Lung microvascular endothelial cell (primary cell): ENCODE data around the gene FHL3. TPM values are rescaled to one million over a fixed set of nuclear protein-coding genes. Genes with fewer than 3 reads are reported as not detected.
"Not testable (repeated sequence)": the region's sequence is repeated elsewhere in the genome, so short reads cannot be mapped to it uniquely, and the experiment has no call there.

Experiments used
- DNase-seq, 2 donors: peaks; one replicate each; pipeline versions ENCODE4 v3.0.0 to v3.0.0-alpha.2; 2010; ENCODE audit warnings: low read depth in 2 of 2
- total RNA-seq: library from RNA; depleted of rRNA; stranded (reverse); fragments of >200 nt; gene quantifications from 2 replicates; pipeline ENCODE4 v1.2.1, GENCODE V29; 2014

The FHL3 gene
- total RNA-seq, 1 donor from 2014 or later, result 7.7 TPM

GRCh38 chr1:38037221-38037939 is 32.1 kb upstream of the FHL3 start:
- DNase-seq, result peak; percentile 44 to 46

- no peak for DNase-seq
These were observed 29.6 kb upstream of the FHL3 start for GRCh38 chr1:38034871-38035270.

GRCh38 chr1:38032992-38033391 is 27.7 kb upstream of the FHL3 start:
- not testable (repeated sequence) for DNase-seq

GRCh38 chr1:38031513-38031866 is 26.2 kb upstream of the FHL3 start:
- no peak for DNase-seq

GRCh38 chr1:38030596-38031512 is 25.5 kb upstream of the FHL3 start:
- DNase-seq, result no peak

- DNase-seq, result peak in 1 of 2 donors; percentile 73
These were observed 24.6 kb upstream of the FHL3 start for GRCh38 chr1:38029685-38030511.

GRCh38 chr1:38029081-38029681 is 23.9 kb upstream of the FHL3 start:
- no peak for DNase-seq

- no peak for DNase-seq
These were observed 23.4 kb upstream of the FHL3 start for GRCh38 chr1:38028671-38029070.

GRCh38 chr1:38028105-38028591 is 22.8 kb upstream of the FHL3 start:
- DNase-seq, result no peak

- DNase-seq, result no peak
These were observed 22.1 kb upstream of the FHL3 start for GRCh38 chr1:38027201-38028104.

- peak; percentile 58 to 73 for DNase-seq
These were observed 21.4 kb upstream of the FHL3 start for GRCh38 chr1:38026592-38027200.

GRCh38 chr1:38025664-38026063 is 20.4 kb upstream of the FHL3 start:
- no peak for DNase-seq

- peak in 1 of 2 donors; percentile 35 for DNase-seq
These were observed 19.9 kb upstream of the FHL3 start for GRCh38 chr1:38025233-38025632.

GRCh38 chr1:38022810-38023209 is 17.5 kb upstream of the FHL3 start:
- DNase-seq, result no peak

GRCh38 chr1:38021969-38022368 is 16.7 kb upstream of the FHL3 start:
- DNase-seq, result no peak

GRCh38 chr1:38020396-38020795 is 15.1 kb upstream of the FHL3 start:
- no peak for DNase-seq

- DNase-seq, result peak; percentile 56 to 66
These were observed 13.6 kb upstream of the FHL3 start for GRCh38 chr1:38018864-38019343.

GRCh38 chr1:38015978-38016725 is 10.8 kb upstream of the FHL3 start:
- peak in 1 of 2 donors; percentile 72 for DNase-seq
